ENCODE results near the gene SESTD1.

Gene SESTD1

GRCh38 chr2:179264368-179265081 is at the start of gene SESTD1:
Gene SESTD1 (minus strand): TSS chr2:179264832. CDS start chr2:179191841, 72,991 bp downstream.
- in situ Hi-C loops (cut with MboI; ENCODE audit: low sequenced_read_pairs, unreplicated experiment) = no loop called here
- peak; percentile 76 for DNase-seq (ENCODE audit: low spot score)
- no peak for TF ChIP-seq CTCF (IDR thresholded peaks at IDR 0.05; ENCODE audit: borderline replicate concordance, control extremely low read depth, extremely low read depth, insufficient read depth, missing control alignments)

- TF ChIP-seq CTCF (IDR thresholded peaks at IDR 0.05; ENCODE audit: borderline replicate concordance, control extremely low read depth, extremely low read depth, insufficient read depth, missing control alignments) = no peak
- in situ Hi-C loops (cut with MboI; ENCODE audit: low sequenced_read_pairs, unreplicated experiment) = no loop called here
- no peak for DNase-seq (ENCODE audit: low spot score)
These were observed 48.4 kb upstream of the SESTD1 start for GRCh38 chr2:179313057-179313456.

GRCh38 chr2:179311101-179311500 is 46.5 kb upstream of the SESTD1 start:
- in situ Hi-C loops (cut with MboI; ENCODE audit: low sequenced_read_pairs, unreplicated experiment) = no loop called here
- TF ChIP-seq CTCF (IDR thresholded peaks at IDR 0.05; ENCODE audit: borderline replicate concordance, control extremely low read depth, extremely low read depth, insufficient read depth, missing control alignments) = no peak
- DNase-seq (ENCODE audit: low spot score) = no peak

GRCh38 chr2:179307616-179308371 is 43.2 kb upstream of the SESTD1 start:
- TF ChIP-seq CTCF (IDR thresholded peaks at IDR 0.05; ENCODE audit: borderline replicate concordance, control extremely low read depth, extremely low read depth, insufficient read depth, missing control alignments) = no peak
- no peak for DNase-seq (ENCODE audit: low spot score)
- in situ Hi-C loops (cut with MboI; ENCODE audit: low sequenced_read_pairs, unreplicated experiment) = no loop called here

GRCh38 chr2:179305125-179305524 is 40.5 kb upstream of the SESTD1 start:
- in situ Hi-C loops (cut with MboI; ENCODE audit: low sequenced_read_pairs, unreplicated experiment) = no loop called here
- no peak for DNase-seq (ENCODE audit: low spot score)
- TF ChIP-seq CTCF (IDR thresholded peaks at IDR 0.05; ENCODE audit: borderline replicate concordance, control extremely low read depth, extremely low read depth, insufficient read depth, missing control alignments) = no peak

- in situ Hi-C loops (cut with MboI; ENCODE audit: low sequenced_read_pairs, unreplicated experiment) = no loop called here
- no peak for TF ChIP-seq CTCF (IDR thresholded peaks at IDR 0.05; ENCODE audit: borderline replicate concordance, control extremely low read depth, extremely low read depth, insufficient read depth, missing control alignments)
- no peak for DNase-seq (ENCODE audit: low spot score)
These were observed 39.8 kb upstream of the SESTD1 start for GRCh38 chr2:179304424-179304823.
